Spleen (tissue), 7 donors: ENCODE results near the gene AKAP6.

Experiments used
- CTCF ChIP-seq, 11 experiments: fragments of 200-600 bp in 7 of 11; fragments of 450-650 bp in 4 of 11; sonication (generic) in 4 of 11; IDR thresholded peaks in 8 of 11; conservative IDR thresholded peaks in 3 of 11; 1 replicate in 7 of 11; 2 replicates in 4 of 11; pipeline versions ENCODE4 v1.4.0 to v1.8.0; 2016 to 2021; ENCODE audit warnings: antibody characterized with exemption in 11 of 11, inconsistent platforms in 4 of 11, mild to moderate bottlenecking in 1 of 11
- POLR2A ChIP-seq, 3 donors: fragments of 450-650 bp; IDR thresholded peaks; one replicate each; pipeline ENCODE4 v1.5.1; 2017; ENCODE audit warnings: antibody characterized with exemption in 3 of 3, mild to moderate bottlenecking in 1 of 3
- POLR2AphosphoS5 ChIP-seq, 3 donors: sonication (generic); formaldehyde crosslinking; IDR thresholded peaks; one replicate each; pipeline ENCODE4 v1.5.1; 2017; ENCODE audit warnings: antibody characterized with exemption in 3 of 3
- donor health status: DM: no; HTN: no; CAD: no; lungs with moderate emphysema.
- donor health status: DM: no; HTN: no; CAD: no.
- donor health status: DM: no; HTN: no; CAD: no.

GRCh38 chr14:32497248-32497647 is 168.2 kb downstream of the AKAP6 start:
- TF ChIP-seq CTCF (IDR thresholded peaks at IDR 0.05 in 8 of 11, conservative IDR thresholded peaks at IDR 0.05 in 3 of 11) = no peak
- no peak for TF ChIP-seq POLR2AphosphoS5 (IDR thresholded peaks at IDR 0.05)
- no peak for TF ChIP-seq POLR2A (IDR thresholded peaks at IDR 0.05)
